Keratinocyte (primary cell): Measurements from ENCODE around the gene SLC35E4. TPM values are rescaled to one million over a fixed set of nuclear protein-coding genes. Genes with fewer than 3 reads are reported as not detected.
A peak's percentile ranks its signal among the peaks of the same experiment; 100 is the strongest.

Experiments
- DNase-seq: peaks from one replicate; pipeline ENCODE4 v3.0.0-alpha.2; 2011; ENCODE audit warnings: low read depth, missing footprints, low spot score
- FAIRE-seq: peaks from 2 replicates; lab custom pipeline; 2011; peaks lifted over from hg19 to GRCh38; lab: Jason Lieb, UNC
- H2AFZ ChIP-seq: 2 replicates; pipeline ENCODE4 v1.6.0; 2012; ENCODE audit warnings: low read length, control low read depth, inconsistent platforms; ENCODE audit not compliant: control insufficient read depth
- H3K27ac ChIP-seq: 2 replicates; pipeline ENCODE4 v1.5.1; 2011; ENCODE audit warnings: low read length; ENCODE audit not compliant: control insufficient read depth, insufficient read depth
- H3K27me3 ChIP-seq: 3 replicates; pipeline ENCODE4 v1.6.0; 2011; ENCODE audit warnings: low read length; ENCODE audit not compliant: control insufficient read depth, insufficient read depth; ENCODE audit errors: extremely low read depth
- H3K36me3 ChIP-seq, 2 experiments: 2 replicates in 1 of 2; 3 replicates in 1 of 2; pipeline ENCODE4 v1.5.1; 2011; ENCODE audit warnings: low read length in 2 of 2, mild to moderate bottlenecking in 1 of 2; ENCODE audit not compliant: control insufficient read depth in 2 of 2, insufficient read depth in 2 of 2; ENCODE audit errors: extremely low read depth in 1 of 2
- H3K4me1 ChIP-seq: 3 replicates; pipeline ENCODE4 v1.5.1; 2011; ENCODE audit warnings: low read length; ENCODE audit not compliant: control insufficient read depth, insufficient read depth; ENCODE audit errors: extremely low read depth
- H3K4me2 ChIP-seq: 3 replicates; pipeline ENCODE4 v1.6.0; 2011; ENCODE audit warnings: low read depth, low read length; ENCODE audit not compliant: control insufficient read depth, insufficient read depth; ENCODE audit errors: extremely low read depth
- H3K4me3 ChIP-seq, 3 experiments: fragments of 200-600 bp in 1 of 3; sonication (generic) in 1 of 3; 2 replicates in 2 of 3; 3 replicates in 1 of 3; pipeline ENCODE4 v1.5.1; 2011 to 2016; ENCODE audit warnings: low read length in 3 of 3, mild to moderate bottlenecking in 3 of 3, control low read depth in 2 of 3, inconsistent platforms in 1 of 3, low read depth in 1 of 3, mixed read lengths in 1 of 3, mixed run types in 1 of 3, moderate library complexity in 1 of 3; ENCODE audit not compliant: control insufficient read depth in 2 of 3, insufficient read depth in 2 of 3; ENCODE audit errors: extremely low read depth in 1 of 3
- H3K79me2 ChIP-seq: 2 replicates; pipeline ENCODE4 v1.6.0; 2012; ENCODE audit warnings: low read length; ENCODE audit not compliant: control insufficient read depth, insufficient read depth
- H3K9ac ChIP-seq: 3 replicates; pipeline ENCODE4 v1.6.0; 2011; ENCODE audit warnings: low read length; ENCODE audit not compliant: control insufficient read depth, insufficient read depth; ENCODE audit errors: extremely low read depth
- H3K9me1 ChIP-seq: 3 replicates; pipeline ENCODE4 v1.6.0; 2011; ENCODE audit warnings: low read length; ENCODE audit not compliant: control insufficient read depth, insufficient read depth; ENCODE audit errors: extremely low read depth
- H3K9me3 ChIP-seq: 2 replicates; pipeline ENCODE4 v1.5.1; 2012; ENCODE audit warnings: low read depth, low read length; ENCODE audit not compliant: control insufficient read depth
- H4K20me1 ChIP-seq: 3 replicates; pipeline ENCODE4 v1.6.0; 2011; ENCODE audit warnings: low read length; ENCODE audit not compliant: control insufficient read depth, insufficient read depth; ENCODE audit errors: extremely low read depth
- CTCF ChIP-seq, 3 experiments: IDR thresholded peaks in 1 of 3; conservative IDR thresholded peaks in 1 of 3; optimal IDR thresholded peaks in 1 of 3; 2 replicates in 2 of 3; 3 replicates in 1 of 3; pipeline versions ENCODE3 to v1.5.1; 2011; ENCODE audit warnings: low read length in 3 of 3, mild to moderate bottlenecking in 3 of 3, moderate library complexity in 2 of 3, control low read depth in 1 of 3, inconsistent platforms in 1 of 3; ENCODE audit not compliant: insufficient read depth in 2 of 3; ENCODE audit errors: extremely low read depth in 1 of 3
- EZH2 ChIP-seq: IDR thresholded peaks from one replicate; pipeline ENCODE4 v1.6.1; 2012; ENCODE audit warnings: inconsistent platforms, mild to moderate bottlenecking, low read length, moderate library complexity
- dilution Hi-C: fragments of 300-500 bp; cut with MboI; formaldehyde crosslinking; loops from one replicate; pipeline ENCODE4 v1.7.0; 2020; ENCODE audit warnings: low sequenced_read_pairs; ENCODE audit not compliant: extremely low pct_ligation_motif_present
- polyA plus RNA-seq, 5 experiments: library from polyadenylated mRNA; depleted of rRNA in 3 of 5; stranded (reverse) in 3 of 5; stranded (forward) in 1 of 5; unstranded in 1 of 5; fragments of >200 nt; gene quantifications; 1 replicate in 1 of 5; 2 replicates in 3 of 5; 3 replicates in 1 of 5; pipeline versions ENCODE4 v1.2.1 to v1.2.3, GENCODE V29; 2011 to 2012; ENCODE audit warnings: missing spikeins in 2 of 5, low read depth in 1 of 5, low replicate concordance in 1 of 5

Gene SLC35E4
- polyA plus RNA-seq, 1 donor (not counting 4 experiments of a cell fraction or from before 2014, with no cell fraction given), result 2.3 TPM

- H3K4me3 ChIP-seq, result no peak overlapping the region
- no peak overlapping the region for H3K27ac ChIP-seq
- H4K20me1 ChIP-seq, result no peaks in the 10 kb centered on the region
- DNase-seq (no peak), FAIRE-seq (no peak)
- no peaks in the 10 kb centered on the region for H3K9me3 ChIP-seq
- no peaks in the 10 kb centered on the region for H3K27me3 ChIP-seq
- H3K79me2 ChIP-seq, result no peaks in the 10 kb centered on the region
- H3K4me2 ChIP-seq, result no peak overlapping the region
- dilution Hi-C loops, result no loop called here
- H2AFZ ChIP-seq, result no peak overlapping the region
- H3K36me3 ChIP-seq, result peaks cover 4 to 10% of the 10 kb centered on the region in 2 experiments
- no peak overlapping the region for H3K9ac ChIP-seq
- TF ChIP-seq EZH2 (no peak), CTCF (optimal IDR thresholded peaks at IDR 0.05 in 1 of 3, IDR thresholded peaks at IDR 0.05 in 1 of 3, conservative IDR thresholded peaks at IDR 0.05 in 1 of 3; ENCODE audit: extremely low read depth in 1 of 3, insufficient read depth in 2 of 3, low read length in 3 of 3) (no peak)
- H3K9me1 ChIP-seq, result no peaks in the 10 kb centered on the region
- H3K4me1 ChIP-seq, result peaks cover 21% of the 10 kb centered on the region
Measured at GRCh38 chr22:30664798-30665197, 29.2 kb downstream of the SLC35E4 start.

- Histone ChIP-seq H3K4me1 (peaks cover 21% of the 10 kb centered on the region), H3K9me1 (no peaks in the 10 kb centered on the region), H3K9me3 (no peaks in the 10 kb centered on the region), H4K20me1 (no peaks in the 10 kb centered on the region), H3K9ac (no peak overlapping the region), H2AFZ (no peak overlapping the region), H3K4me2 (no peak overlapping the region), H3K36me3 (peaks cover 4 to 10% of the 10 kb centered on the region in 2 experiments), H3K27ac (no peak overlapping the region), H3K4me3 (no peak overlapping the region), H3K79me2 (no peaks in the 10 kb centered on the region), H3K27me3 (no peaks in the 10 kb centered on the region)
- DNase-seq, result no peak
- dilution Hi-C loops, result no loop called here
- no peak for TF ChIP-seq EZH2
- no peak for TF ChIP-seq CTCF (optimal IDR thresholded peaks at IDR 0.05 in 1 of 3, IDR thresholded peaks at IDR 0.05 in 1 of 3, conservative IDR thresholded peaks at IDR 0.05 in 1 of 3; ENCODE audit: extremely low read depth in 1 of 3, insufficient read depth in 2 of 3, low read length in 3 of 3)
- peak; percentile 63 for FAIRE-seq
Measured at GRCh38 chr22:30665266-30665665, 29.7 kb downstream of the SLC35E4 start.
